HG03521 (cell line): ENCODE measurements around the gene SNIP1.
"Not testable (repeated sequence)": the region's sequence is repeated elsewhere in the genome, so short reads cannot be mapped to it uniquely, and the experiment has no call there.

Experiments used
- ATAC-seq: cut with Tn5 transposase; IDR thresholded peaks from one replicate; pipeline ENCODE4 v1.9.1; 2021; ENCODE audit warnings: mild to moderate bottlenecking, moderate library complexity; ENCODE audit not compliant: unreplicated experiment

The SNIP1 gene

GRCh38 chr1:37514350-37515184 lies 39.5 kb downstream of the SNIP1 start, which contains the start of gene MEAF6:
TSS of gene MEAF6 (minus strand) at chr1:37514766. CDS start at chr1:37514746, 20 bp downstream.
- peak; percentile 90 for ATAC-seq

- peak; percentile 32 for ATAC-seq
Measured at GRCh38 chr1:37513795-37514349, 40.2 kb downstream of the SNIP1 start.

- ATAC-seq, result no peak
Measured at GRCh38 chr1:37509181-37509580, 44.9 kb downstream of the SNIP1 start.

GRCh38 chr1:37506740-37507139 lies 47.4 kb downstream of the SNIP1 start:
- no peak for ATAC-seq

- ATAC-seq, result not testable (repeated sequence)
Measured at GRCh38 chr1:37502791-37503190, 51.3 kb downstream of the SNIP1 start.

GRCh38 chr1:37502104-37502503 lies 52.0 kb downstream of the SNIP1 start:
- no peak for ATAC-seq

GRCh38 chr1:37501661-37502060 lies 52.4 kb downstream of the SNIP1 start:
- no peak for ATAC-seq

- no peak for ATAC-seq
Measured at GRCh38 chr1:37498872-37499617, 55.0 kb downstream of the SNIP1 start.

- ATAC-seq, result no peak
Measured at GRCh38 chr1:37497832-37498231, 56.3 kb downstream of the SNIP1 start.

GRCh38 chr1:37495875-37496274 lies 58.2 kb downstream of the SNIP1 start:
- no peak for ATAC-seq

GRCh38 chr1:37493336-37494098 lies 60.6 kb downstream of the SNIP1 start:
- ATAC-seq, result no peak

GRCh38 chr1:37487619-37487984 lies 66.5 kb downstream of the SNIP1 start:
- ATAC-seq, result no peak

- ATAC-seq, result no peak
Measured at GRCh38 chr1:37486680-37487618, 67.1 kb downstream of the SNIP1 start.

GRCh38 chr1:37485902-37486679 lies 68.0 kb downstream of the SNIP1 start:
- no peak for ATAC-seq
